Ectodermal cell (in vitro differentiated cells): ENCODE data around the gene IGBP1.

Experiments
- H3K27ac ChIP-seq: 2 replicates; pipeline ENCODE4 v1.7.0; 2013; ENCODE audit warnings: mild to moderate bottlenecking, low read depth, low read length; ENCODE audit not compliant: insufficient read depth, poor library complexity, severe bottlenecking
- H3K27me3 ChIP-seq: 2 replicates; pipeline ENCODE4 v1.7.0; 2013; ENCODE audit warnings: mild to moderate bottlenecking, low read length; ENCODE audit not compliant: insufficient read depth, control insufficient read depth, poor library complexity, severe bottlenecking
- H3K36me3 ChIP-seq: one replicate; pipeline ENCODE4 v1.7.0; 2013; ENCODE audit warnings: low read length; ENCODE audit not compliant: control insufficient read depth, insufficient read depth
- H3K4me1 ChIP-seq: one replicate; pipeline ENCODE4 v1.7.0; 2013; ENCODE audit warnings: low read length; ENCODE audit not compliant: control insufficient read depth, insufficient read depth
- H3K4me3 ChIP-seq: 2 replicates; pipeline ENCODE4 v1.7.0; 2013; ENCODE audit warnings: low read depth, low read length, control low read depth; ENCODE audit not compliant: insufficient read depth
- H3K9me3 ChIP-seq: 2 replicates; pipeline ENCODE4 v1.7.0; 2013; ENCODE audit warnings: mild to moderate bottlenecking, low read length, moderate library complexity; ENCODE audit not compliant: control insufficient read depth
- WGBS, 2 experiments: methylation state at CpG; one replicate each; pipeline ENCODE4 v1.1.7; 2013; ENCODE audit warnings: missing lambda C conversion rate in 2 of 2; 5-methylcytosine and 5-hydroxymethylcytosine counted together

The IGBP1 gene

DNA sequence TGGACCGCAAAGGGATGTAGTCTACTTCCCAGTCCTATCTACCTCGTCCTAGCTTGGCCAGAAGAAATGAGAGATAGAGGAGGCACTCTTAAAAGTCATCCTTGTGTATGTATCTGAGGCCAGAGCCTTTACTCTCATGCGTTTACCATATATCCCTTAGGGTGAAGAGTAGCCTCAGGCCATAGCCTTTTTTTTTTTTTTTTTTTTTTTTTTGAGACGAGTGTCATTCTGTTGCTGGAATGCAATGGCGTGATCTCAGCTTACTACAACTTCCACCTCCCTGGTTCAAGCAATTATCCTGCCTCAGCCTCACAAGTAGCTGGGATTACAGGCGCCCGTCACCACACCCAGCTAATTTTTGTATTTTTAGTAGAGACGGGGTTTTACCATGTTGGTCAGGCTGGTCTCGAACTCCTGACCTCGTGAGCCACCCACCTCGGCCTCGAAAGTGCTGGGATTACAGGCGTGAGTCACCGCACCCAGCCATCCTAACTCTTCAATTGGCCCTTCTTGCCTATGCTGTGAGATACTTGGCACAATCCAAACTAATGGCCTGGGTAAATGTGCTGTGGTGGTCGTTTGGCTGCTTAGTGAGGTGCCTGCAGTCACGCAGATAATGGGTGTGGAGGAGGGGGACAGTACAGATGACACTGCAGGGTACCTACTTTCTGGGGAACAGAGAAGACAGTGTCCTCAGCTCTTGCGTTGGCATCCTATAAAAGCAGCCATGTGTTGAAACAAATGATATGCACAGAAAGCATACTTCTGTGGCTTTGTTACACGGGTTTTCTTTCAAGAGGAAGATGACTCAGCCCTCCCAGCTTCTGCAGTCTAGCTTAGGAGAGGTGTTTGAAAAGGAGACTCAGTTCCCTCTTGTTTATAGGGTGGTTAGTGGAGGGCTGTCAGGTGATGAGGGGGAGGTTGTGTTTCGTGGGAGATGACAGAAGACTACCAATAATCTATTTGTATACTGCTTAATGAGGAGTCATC is 33.6 kb downstream of the IGBP1 start:
- Histone ChIP-seq H3K4me1 (no peaks in the 10 kb centered on the region), H3K4me3 (no peak overlapping the region), H3K36me3 (peaks cover 2% of the 10 kb centered on the region), H3K27ac (no peak overlapping the region), H3K9me3 (no peaks in the 10 kb centered on the region), H3K27me3 (no peaks in the 10 kb centered on the region)
- WGBS, 2 experiments = 87 to 88% methylated on average over 15 to 17 of the region's 19 CpGs

DNA sequence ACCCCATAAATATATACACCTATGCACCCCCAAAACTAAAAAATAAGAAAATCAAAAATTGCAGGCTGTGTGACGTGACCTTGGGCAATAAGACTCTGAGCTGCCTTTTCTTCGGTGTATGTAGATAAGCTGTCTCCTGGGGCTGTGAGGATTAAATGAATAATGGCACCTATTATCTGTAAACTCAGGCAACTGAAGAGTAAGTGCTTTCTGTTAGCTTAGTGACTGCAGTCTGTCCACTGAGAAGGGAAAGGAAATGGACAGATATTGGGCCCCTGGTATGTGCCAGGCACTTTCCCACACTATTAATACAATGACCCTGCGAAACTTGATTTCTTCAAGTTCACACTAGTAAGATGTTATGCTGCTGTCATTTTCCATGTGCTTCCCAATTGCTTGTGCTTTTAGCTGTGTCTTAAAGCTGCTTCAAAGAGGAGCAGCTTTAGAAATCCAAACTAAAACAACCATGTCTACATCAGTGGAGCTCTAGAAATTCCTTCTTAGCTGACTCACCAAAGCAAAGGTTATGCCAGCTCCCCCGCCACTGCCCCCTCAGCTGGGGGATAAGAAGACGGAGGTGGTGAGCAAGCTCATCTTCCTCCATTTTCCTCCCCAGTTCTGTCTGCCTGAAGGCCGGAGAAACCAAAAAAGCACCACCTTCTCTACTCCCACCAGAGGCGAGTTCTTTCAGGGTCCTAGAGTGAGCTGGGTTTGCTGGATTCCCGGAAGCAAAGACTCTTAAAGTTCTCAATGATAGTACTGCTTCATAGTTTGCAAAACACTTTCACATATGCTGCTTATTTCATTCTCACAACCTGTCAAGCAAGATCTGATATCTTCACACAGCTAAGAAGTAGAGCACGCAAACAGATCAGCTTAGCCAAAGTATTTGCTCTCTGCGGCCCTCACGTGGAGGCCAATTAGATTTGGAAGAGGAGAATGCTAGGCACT is 35.3 kb downstream of the IGBP1 start:
- WGBS, 2 experiments = 25 to 28% methylated on average over 6 to 11 of the region's 11 CpGs
- no peaks in the 10 kb centered on the region for H3K4me1 ChIP-seq
- H3K27ac ChIP-seq = no peak overlapping the region

DNA sequence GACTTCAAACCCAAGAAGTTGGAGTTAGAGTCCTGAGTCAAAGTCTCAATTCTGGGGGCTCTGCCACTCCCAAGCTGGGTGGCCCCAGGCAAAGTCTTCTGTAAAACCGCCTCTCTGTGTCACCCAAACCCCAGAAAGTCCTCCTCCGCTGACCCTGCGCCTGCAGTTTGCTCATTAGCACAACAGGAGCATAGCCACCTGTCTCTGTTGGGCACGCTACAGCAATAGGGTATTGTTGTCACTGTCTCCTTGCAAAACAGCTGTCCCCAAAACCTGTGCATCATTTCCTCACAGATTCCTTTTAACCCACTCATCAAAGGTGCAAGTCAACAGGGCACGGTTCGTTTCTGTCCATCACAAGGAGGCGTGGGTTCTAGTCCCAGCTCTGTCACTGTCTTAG is 36.0 kb downstream of the IGBP1 start:
- Histone ChIP-seq H3K27ac (no peak overlapping the region), H3K9me3 (no peaks in the 10 kb centered on the region), H3K27me3 (no peaks in the 10 kb centered on the region), H3K36me3 (peaks cover 2% of the 10 kb centered on the region), H3K4me1 (no peaks in the 10 kb centered on the region), H3K4me3 (no peak overlapping the region)
- 72 to 75% methylated on average over 7 of the region's 7 CpGs for WGBS, 2 experiments

More for the DNA sequence above, 35.3 kb downstream of the IGBP1 start:
- H3K9me3 ChIP-seq = no peaks in the 10 kb centered on the region
- peak overlapping the region; percentile 3 for H3K4me3 ChIP-seq
- H3K36me3 ChIP-seq = peaks cover 2% of the 10 kb centered on the region
- H3K27me3 ChIP-seq = no peaks in the 10 kb centered on the region

DNA sequence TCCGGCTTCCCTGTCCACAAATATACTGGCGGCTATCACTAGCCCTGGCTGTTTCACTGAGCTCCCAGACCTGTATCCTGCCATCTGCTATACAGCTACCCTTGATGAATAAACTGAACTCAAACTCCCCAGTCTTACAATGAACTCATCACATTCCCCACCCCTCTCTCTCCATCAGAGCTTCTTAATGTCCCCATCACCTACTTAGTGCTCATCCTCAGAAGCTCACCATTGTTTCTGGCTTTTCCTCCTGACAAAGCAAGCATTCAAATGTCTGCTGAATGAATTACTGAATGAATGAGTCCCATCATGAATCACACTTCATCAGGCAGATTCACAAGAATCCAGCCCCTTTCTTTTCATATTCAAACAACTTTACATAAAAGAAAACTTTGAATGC is 38.4 kb downstream of the IGBP1 start:
- H3K36me3 ChIP-seq = no peaks in the 10 kb centered on the region
- no peaks in the 10 kb centered on the region for H3K27me3 ChIP-seq
- H3K27ac ChIP-seq = no peak overlapping the region
- no peaks in the 10 kb centered on the region for H3K9me3 ChIP-seq
- H3K4me1 ChIP-seq = no peaks in the 10 kb centered on the region
- H3K4me3 ChIP-seq = no peak overlapping the region
- 71 to 75% methylated on average over 2 of the region's 2 CpGs for WGBS, 2 experiments

DNA sequence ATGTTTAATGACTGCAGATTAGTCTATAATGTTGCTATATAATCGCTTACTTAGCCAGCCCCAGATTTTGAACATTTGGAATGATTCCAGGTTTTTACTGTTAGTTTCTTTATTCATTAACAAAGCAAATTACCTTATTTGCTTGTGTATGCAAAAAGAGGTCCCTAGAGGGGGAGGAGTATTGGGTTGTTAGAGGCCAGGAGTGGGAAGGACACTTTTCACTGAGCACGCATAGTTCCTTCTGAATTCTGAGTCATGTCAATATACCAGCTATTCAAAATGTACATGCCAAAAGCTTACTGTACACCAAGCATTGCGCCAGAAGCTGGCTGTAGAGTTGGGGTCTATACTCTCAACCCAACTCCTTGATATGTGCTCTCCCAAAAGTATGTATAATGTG is 39.0 kb downstream of the IGBP1 start:
- H3K9me3 ChIP-seq = no peaks in the 10 kb centered on the region
- no peaks in the 10 kb centered on the region for H3K36me3 ChIP-seq
- no peak overlapping the region for H3K27ac ChIP-seq
- no peaks in the 10 kb centered on the region for H3K27me3 ChIP-seq
- H3K4me3 ChIP-seq = no peak overlapping the region
- WGBS, 2 experiments = 73 to 79% methylated on average over 2 of the region's 3 CpGs
- no peaks in the 10 kb centered on the region for H3K4me1 ChIP-seq

DNA sequence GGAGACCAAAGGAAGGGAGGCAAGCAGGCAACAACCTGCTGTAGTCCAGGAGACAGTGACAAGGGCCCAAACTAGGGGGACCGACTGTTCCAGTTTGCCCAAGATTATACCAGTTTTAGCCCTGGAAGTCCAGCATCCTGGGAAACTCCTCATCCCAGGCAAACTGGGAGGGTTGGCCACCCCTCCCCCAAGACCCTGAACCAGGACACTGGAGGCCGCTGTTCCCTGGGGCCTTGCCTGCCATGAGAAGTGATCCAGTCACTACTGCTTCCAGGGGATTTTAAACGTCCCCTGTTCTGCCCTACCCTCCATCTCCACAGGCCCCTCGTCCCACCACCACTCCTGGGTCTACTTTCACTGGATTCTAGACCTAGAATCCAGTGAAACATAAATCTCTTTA is 39.7 kb downstream of the IGBP1 start:
- Histone ChIP-seq H3K36me3 (no peaks in the 10 kb centered on the region), H3K27ac (no peak overlapping the region), H3K4me3 (no peak overlapping the region), H3K27me3 (no peaks in the 10 kb centered on the region), H3K4me1 (no peaks in the 10 kb centered on the region), H3K9me3 (no peaks in the 10 kb centered on the region)
- WGBS, 2 experiments = 50 to 57% methylated on average over 4 of the region's 4 CpGs

DNA sequence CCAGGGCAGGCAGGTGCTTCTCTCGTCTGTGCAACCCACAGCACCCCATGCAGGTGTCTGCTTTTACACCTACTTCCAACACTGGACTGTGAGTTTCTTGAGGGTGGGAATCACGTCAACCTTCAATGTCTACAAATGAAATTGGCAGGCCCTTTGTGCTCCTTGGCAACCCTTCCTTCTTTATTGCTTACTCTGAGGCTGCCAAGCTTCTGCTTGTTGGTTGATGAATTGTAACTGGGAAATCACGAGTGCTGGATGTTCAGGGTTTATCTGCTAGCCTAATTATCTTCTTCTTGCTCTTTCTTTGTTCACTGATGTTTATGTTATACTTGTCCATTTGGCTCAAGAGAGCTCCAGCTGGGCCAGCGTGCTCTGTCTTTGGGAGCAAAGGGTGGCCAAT is 41.5 kb downstream of the IGBP1 start:
- no peak overlapping the region for H3K4me3 ChIP-seq
- no peaks in the 10 kb centered on the region for H3K27me3 ChIP-seq
- H3K27ac ChIP-seq = no peak overlapping the region
- H3K36me3 ChIP-seq = no peaks in the 10 kb centered on the region
- H3K4me1 ChIP-seq = no peaks in the 10 kb centered on the region
- H3K9me3 ChIP-seq = no peaks in the 10 kb centered on the region
- 83 to 95% methylated on average over 4 of the region's 4 CpGs for WGBS, 2 experiments

DNA sequence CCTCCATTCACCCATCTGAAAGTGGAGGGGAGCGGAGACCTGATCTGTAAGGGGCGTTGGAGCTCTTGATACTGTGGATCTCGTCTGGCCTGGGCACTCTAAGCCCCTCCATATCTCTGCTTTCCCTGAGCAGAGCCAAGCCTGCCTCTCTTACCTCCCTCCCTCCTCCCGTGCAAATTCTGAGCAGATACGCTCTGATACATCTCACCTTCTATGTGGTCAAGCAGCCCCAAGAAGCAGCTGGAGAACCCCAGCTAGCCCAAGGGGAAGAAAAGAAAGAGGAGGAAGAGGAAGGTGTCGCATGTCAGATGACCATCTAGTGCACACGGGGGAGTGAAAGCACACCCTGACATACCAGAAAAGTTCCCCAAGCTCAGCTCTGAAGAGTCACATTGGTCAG is 42.1 kb downstream of the IGBP1 start:
- H3K4me1 ChIP-seq = no peaks in the 10 kb centered on the region
- no peaks in the 10 kb centered on the region for H3K27me3 ChIP-seq
- no peaks in the 10 kb centered on the region for H3K9me3 ChIP-seq
- no peaks in the 10 kb centered on the region for H3K36me3 ChIP-seq
- no peak overlapping the region for H3K27ac ChIP-seq
- WGBS, 2 experiments = 94 to 95% methylated on average over 5 to 7 of the region's 7 CpGs
- no peak overlapping the region for H3K4me3 ChIP-seq

DNA sequence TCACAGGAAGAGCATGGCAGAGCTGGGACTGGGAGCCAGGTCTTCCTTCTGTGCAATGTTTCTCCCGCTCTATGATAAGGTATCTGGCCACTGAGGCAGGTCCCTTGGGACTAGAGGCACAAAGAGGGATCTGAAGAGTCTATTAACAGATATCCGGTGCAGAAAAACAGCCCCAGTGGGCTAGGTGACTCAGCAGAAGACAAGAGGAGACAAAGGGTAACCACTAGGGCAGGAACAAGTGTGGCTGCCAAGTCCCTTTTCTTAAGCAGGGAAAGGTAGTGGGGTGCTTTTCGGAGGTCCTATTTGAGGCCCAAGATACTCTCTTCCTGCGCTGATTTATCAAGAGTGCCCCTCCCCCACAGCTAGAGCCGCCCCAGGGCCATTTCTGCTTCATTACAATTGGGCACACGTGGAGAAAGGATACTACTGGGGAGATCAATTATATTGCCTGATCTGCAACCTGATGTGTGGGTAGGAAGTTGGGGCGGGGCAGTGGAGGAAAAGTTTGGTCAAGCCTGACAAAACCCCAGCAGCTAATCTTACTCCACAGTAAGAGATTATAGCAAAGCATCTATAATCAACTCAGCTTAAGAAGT is 43.8 kb downstream of the IGBP1 start, which contains the start of gene DGAT2L6:
Gene DGAT2L6 (plus strand): TSS at position 546 of the 596 bp plus-strand sequence. CDS start 100 bp downstream, outside the sequence.
- no peak within 1 kb of the TSS for H3K27ac ChIP-seq
- H3K4me3 ChIP-seq = no peak within 1 kb of the TSS
- no peaks in the 10 kb centered on the region for H3K4me1 ChIP-seq
- H3K27me3 ChIP-seq = no peaks in the 10 kb centered on the region
- no peaks in the 10 kb centered on the region for H3K9me3 ChIP-seq
- no peaks in the 10 kb centered on the region for H3K36me3 ChIP-seq
- WGBS, 2 experiments = 70 to 83% methylated on average over 4 to 7 of the region's 7 CpGs
